HG03342 (cell line): ENCODE results near the gene CD247.
"Not testable (repeated sequence)": the region's sequence is repeated elsewhere in the genome, so short reads cannot be mapped to it uniquely, and the experiment has no call there.

Experiments used
- ATAC-seq: cut with Tn5 transposase; IDR thresholded peaks from one replicate; pipeline ENCODE4 v1.9.1; 2021; ENCODE audit warnings: mild to moderate bottlenecking, moderate library complexity; ENCODE audit not compliant: unreplicated experiment

CD247 gene

DNA sequence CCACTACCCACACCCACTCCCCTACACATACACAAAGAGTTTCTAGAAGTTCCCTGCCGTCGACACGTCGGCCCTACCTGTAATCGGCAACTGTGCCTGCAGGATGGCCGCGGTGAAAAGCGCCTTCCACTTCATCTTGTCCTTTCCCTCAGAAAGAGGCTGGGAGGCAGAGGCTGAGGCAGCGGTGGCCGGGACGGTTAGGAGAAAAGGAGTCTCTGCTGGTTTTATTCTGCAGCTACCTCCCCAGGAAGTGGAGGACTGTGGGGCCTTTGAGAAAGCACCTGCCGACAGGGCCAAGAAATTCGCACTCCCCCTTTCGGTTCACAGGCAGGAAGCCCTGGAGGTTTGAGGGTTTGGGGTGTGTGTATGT is at the start of gene CD247:
TSS of gene CD247 (minus strand) at position 199 of the 370 bp plus-strand sequence. CDS start at position 135, 64 bp downstream.
- no peak for ATAC-seq

DNA sequence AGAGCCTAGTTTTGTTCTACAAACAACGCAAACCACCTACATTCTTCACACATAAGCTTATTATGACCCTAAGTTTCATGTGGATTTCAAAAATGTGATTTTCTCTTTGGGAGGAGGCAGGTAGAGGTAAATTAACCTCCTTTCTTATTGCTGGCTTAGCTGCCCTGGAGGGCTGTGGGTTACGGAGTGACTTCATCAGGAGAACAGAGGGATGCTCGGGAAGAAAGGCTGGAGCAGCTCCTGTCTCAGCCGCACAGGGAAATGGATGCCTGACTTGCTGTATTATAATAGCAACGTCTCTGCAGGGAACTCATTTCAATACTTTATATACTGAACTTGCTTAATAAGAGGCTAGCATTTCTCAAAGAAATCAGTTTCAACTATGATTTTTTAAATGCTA is 49.3 kb upstream of the CD247 start:
- no peak for ATAC-seq

DNA sequence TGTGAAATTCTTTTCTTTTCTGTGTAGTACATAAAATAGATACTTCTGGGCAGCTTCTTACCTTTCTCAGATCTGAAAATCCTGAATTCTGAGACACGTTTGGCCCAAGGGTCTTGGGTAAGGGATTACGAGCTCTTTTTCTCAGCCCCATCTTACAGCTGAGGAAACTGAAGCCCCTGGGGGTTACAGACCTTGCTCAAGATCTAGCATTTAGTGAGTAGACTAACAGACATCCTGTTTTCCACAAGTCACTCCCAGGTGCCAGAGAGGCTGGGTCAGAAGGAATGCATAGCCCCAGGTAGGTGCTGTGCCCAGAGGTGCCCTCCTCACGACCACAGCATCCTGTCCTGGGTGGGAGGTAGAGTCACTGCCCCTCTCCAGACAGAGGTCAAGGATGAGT is 48.4 kb upstream of the CD247 start:
- no peak for ATAC-seq

DNA sequence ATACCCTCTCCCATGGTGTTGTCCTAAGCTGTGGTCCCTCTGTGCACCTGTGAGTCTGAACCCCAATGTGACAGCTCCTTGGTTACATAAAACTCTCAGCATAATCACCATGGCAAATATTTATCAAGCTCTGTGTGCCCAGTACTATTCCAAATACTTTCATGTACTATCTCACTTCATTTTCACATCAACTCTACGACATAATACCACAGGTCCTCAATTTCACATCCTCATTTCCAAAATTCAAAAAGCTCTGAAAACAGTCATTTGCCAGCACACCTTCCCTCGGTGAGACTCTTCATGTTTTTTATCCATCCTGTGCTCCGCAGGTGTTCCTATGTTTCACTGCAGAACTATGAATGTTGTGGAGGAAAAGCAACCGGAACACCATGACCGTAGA is 47.6 kb upstream of the CD247 start:
- no peak for ATAC-seq

DNA sequence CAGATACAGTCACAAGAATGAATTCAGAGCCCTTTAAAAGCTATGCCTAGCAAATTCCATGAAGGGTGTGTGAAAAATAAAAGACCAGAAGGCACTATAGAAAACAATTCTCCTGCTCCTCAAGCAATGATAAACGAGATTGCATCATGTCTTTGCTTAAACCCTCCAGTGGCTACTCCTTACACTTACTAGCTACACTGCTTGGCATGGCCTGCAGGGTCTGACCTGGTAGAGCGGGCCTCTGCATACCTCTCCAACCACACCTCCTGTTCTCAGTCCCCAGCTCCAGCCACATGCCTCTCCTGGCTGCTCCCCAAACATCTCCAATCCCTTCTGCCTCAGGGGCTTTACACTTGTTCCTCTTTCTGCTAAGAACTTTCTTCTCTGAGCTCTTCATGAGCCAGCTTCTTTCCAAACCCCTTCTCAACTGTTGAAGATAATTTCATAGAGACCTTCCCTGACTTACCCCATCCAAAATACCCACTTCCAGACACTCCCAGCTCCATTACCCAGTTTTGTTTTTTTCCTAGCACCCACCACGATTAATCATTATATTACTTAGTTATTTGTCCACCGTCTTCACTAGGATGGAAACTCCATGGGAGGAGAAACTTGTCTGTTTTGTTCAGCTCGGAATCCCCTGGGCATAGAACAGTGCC is 46.4 kb upstream of the CD247 start:
- no peak for ATAC-seq

DNA sequence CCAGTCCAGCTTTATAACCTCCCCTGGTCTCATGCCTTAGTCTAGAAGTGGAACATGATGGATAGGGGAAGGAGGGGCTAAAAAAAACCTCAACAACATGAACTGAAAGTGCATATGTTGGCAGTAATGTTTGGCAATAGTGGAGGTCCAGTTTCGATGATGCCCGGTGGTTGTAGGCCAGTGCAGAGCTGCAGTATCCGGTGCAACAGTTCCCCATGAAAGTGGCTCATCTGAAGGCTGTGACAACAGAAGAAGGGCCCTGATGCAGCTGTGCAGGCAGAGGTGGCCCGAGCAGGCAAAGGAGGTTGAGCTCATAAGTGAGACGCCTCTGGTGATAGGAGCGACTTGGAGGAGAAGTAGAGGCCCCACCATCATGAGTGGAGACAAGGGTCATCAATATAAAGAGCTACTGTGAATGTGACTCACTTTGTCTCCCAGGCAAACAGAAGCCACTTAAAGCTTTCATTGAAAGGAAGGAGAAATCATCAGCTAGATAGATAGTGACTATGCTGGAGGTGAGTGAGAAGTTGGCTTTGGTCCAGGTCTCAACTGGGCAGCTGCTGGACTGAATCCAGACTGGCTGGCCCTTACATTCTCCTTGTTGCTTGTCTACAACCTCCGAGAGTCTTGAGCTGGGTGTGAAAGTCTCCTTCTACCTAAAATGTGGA is 45.4 kb upstream of the CD247 start:
- ATAC-seq = no peak

DNA sequence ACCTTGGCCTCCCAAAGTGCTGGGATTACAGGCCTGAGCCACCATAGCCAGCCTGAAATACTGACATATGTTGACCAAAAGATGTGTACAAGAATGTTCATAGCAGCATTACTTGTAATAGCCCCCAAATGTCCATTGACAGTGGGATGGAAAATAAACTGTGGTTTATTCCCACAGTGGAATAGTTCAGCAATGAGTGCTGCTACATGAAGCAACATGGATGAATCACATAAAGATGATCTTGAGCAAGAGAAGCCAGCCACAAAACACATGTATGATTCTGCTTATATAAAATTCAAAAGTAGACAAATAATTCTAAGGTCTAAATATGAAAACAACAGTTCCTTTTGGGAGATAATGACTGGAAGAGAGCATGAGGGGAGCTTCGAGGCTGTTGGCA is 44.4 kb upstream of the CD247 start:
- ATAC-seq = no peak

DNA sequence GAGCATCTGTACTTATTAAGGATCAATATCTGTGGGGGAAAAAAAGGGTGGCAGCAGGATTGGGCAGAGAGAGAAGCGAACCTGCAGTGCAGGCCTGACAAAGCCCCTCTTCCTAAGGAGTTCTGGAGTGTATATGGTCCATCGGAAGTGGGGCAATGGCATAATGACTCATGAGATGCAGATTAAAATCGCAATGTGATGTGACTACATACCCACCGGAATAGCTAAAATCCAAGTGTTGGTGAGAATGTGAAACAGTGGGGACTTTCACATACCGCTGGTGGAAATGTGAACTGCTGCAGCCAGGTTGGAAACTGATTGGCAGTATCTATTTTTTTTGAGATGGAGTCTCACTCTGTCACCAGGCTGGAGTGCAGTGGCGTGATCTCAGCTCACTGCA is 43.4 kb upstream of the CD247 start:
- no peak for ATAC-seq

DNA sequence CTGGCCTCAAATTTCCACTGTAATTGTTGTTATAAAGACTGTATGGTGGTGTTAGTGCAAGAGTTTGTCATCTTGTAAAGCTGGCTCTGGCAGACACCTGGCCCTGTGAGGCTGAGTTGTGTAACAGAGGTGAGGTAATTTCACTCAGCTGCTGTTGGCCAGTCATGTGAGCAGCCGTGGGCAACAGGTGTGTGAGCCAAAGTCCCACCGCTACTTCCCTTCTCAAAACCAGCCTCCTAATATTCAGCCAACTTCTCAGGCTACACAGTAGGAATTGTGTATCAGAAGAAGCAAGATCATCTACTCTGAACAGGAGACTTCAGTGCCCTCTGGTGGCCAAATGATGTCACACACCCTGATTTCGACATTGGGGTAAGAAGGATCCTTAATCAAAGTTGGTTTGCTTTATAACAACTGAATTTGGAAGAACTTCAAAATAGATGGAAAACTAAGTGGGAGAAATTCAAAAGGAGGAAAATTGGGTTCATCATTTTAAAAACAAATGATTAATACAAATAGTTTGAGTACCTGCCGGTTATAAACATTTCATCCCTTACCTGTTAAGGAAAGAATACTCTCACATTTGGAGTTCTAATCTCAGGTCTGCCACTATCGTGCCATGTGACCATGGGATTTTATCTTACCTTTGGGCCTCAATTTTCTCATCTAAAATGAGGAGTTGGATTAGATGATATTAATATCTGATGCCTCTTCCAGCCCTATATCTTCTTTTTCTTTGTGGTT is 37.8 kb upstream of the CD247 start:
- no peak for ATAC-seq

DNA sequence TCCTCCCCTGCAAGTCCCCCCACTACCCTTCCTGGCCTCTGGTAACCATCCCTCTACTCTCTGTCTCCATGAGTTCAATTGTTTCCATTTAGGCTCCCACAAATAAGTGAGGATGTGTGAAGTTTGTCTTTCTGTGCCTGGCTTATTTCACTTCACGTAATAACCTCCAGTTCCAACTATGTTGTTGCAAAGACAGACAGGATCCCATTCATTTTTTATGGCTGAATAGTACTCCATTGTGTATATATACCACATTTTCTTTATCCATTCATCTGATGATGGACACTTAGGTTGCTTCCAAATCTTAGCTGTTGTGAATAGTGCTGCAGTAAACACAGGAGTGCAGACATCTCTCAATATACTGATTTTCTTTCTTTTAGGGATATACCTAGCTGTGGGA is 36.7 kb upstream of the CD247 start:
- not testable (repeated sequence) for ATAC-seq

DNA sequence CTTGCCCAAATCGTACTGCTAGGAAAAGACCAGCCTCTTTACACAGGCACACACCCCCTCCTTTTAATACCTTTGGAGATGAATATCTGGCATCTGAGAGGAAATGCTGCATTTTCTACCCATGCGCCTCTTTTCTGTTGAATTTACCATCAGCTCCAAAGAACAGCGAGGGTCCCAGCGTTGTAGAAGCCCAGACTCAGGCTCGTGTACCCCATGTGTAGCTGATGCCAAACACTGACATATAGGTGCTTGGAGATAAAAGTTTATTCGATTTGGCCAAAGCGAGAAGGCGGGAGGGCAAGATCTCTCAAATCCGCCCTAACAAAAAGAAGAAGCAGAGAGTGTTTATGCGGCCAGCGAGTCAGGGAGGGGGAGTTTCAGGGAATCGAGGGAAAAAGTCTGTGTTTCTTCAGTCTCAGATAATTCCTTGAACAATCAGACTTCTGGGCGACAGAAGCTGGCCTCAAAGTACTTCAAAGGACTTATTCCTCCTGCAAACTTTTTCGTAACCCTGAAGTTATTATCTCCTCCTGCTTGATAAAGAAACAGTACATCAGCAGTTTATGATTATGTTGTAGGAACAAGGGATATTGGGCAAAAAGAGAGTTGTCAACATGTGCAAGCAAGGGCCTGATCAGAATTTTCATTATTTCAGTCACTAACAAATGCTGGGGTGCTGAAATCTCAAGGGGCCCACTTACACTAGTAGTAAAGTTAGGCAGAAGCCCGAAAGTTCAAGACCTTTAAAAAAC is 35.9 kb upstream of the CD247 start:
- ATAC-seq = peak; percentile 6

DNA sequence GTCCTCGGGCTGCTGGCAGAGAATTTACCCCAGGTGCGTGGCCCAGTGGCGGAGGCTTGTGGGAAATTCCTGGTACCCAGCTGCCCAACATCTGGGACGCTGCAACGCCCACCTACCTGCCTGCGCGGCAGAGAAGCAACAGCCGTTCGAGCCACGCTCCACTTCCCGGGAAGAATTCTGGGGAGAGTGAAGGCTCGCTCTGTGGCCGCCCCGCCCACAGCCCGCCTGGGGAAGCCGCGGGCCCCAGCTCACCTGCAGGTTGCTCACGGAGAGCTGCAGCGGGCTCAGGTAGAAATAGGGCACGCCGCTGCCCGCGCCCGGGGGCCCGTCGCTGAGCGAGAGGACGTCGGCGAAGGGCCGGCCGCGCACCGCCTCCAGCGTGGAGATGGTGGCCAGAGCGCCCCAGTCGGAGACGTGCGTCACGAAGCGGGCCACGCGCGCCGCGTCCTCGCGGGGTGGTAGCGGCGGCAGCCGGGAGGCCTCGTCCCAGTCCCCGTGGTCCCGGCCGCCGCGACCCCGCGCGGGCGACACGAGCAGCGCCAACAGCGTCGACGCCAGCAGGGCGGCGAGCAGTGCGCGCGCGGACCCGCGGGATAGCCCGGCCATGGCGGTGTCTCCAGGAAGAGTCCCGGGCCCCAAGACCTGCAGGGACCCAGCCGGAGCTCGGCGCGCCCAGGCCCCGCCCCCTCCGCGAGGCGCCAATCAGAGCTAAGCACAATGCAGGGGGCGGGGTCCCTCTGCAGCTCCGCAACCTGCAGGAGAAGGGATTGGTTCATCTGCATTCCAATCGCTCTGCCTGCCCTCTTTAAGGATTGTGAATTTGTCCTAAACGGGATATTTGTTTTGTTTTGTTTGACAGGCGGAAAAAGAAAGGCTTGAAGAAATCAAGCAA is 35.1 kb upstream of the CD247 start, which contains the start of gene CREG1:
TSS of gene CREG1 (minus strand) at position 627 of the 892 bp plus-strand sequence.
- peak; percentile 98 for ATAC-seq

DNA sequence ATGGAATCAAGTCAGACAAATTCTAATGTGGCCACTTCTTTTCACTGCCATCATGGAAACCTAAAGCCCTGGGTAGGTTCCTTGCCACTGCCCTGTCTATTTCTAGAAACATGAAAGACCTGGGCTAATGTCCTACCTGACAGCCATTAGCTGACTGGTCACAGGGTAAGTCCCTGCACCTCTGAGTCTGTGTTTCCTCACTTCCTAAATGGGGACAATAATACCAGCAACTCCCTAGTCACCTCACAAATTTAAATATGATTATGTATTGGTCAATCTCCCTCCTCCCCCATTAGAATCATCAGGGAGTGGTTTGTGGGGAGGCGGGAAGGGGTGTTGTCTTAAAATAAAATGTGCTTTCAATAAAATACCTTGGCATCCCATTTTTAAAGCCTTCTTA is 33.0 kb upstream of the CD247 start:
- no peak for ATAC-seq

DNA sequence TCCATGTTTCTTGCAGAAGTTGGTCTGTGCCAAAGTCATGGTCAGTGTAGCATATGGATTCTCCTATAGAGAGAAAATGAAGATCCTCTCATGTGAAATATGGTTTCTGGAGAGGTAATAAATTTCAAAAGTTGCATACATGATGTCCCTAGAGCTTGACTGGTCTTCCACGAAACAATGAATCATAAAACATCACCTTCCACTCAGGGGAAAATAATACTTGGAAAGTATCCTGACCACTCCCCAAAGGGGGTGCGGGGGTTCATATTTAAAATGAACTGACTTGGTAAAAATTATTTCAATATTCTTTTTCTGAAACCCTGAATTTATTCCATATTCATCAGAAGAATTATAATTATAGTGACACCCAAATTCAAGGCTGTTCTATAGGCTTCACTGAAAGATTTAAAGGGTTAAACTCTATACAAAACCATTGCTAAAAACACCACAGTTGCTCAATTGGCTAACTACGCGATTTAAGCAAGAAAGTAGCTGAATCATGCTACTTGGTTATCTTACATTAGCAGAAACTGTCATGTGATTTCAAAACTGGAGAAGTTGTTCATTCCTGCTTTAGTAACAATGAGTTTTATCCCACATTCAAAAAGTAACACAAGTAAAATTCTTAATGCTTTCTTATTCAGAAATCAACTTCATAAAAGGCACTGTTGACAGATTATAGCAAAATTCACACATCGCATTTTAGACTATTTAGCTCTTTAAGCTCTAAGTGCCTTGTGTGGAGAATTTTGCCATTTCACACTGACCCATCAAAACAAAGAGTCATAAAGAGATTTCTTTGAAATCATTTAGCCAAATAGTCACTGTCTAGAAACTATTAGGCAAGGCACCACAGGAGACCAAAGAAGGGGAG is 30.0 kb upstream of the CD247 start:
- no peak for ATAC-seq

DNA sequence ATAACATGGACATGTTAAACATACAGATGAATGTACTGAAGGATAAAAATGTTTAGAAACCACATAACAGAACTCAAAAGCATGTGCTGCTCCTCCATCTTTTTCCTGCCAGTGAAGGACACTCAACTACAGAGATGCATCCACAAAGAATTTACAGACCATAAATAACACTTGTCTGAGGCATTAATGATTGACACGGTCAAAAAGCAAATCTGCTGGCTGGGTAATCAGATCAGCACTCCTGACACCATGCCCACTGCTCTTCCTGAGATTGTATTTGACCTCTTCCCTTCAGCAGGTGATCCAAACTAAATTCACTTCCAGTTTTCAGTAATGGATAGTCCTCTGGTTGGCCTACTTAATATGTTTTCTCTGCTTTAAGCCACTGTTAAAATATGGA is 28.6 kb upstream of the CD247 start:
- ATAC-seq = no peak

DNA sequence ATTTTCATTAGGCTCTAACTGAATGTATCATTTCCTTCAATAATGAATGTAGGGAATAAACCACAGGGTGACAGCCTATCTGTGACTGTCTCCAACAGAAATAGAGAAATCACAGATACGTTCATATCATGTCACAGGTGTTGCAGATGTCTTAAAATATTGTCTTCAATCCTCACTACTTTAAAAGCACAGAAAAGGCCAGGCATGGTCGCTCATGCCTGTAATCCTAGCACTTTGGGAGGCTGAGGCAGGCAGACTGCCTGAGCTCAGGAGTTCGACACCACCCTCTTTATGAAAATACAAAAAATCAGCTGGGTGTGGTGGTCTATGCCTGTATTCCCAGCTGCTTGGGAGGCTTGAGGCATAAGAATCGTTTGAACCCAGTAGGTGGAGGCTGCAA is 27.0 kb upstream of the CD247 start:
- ATAC-seq = no peak

DNA sequence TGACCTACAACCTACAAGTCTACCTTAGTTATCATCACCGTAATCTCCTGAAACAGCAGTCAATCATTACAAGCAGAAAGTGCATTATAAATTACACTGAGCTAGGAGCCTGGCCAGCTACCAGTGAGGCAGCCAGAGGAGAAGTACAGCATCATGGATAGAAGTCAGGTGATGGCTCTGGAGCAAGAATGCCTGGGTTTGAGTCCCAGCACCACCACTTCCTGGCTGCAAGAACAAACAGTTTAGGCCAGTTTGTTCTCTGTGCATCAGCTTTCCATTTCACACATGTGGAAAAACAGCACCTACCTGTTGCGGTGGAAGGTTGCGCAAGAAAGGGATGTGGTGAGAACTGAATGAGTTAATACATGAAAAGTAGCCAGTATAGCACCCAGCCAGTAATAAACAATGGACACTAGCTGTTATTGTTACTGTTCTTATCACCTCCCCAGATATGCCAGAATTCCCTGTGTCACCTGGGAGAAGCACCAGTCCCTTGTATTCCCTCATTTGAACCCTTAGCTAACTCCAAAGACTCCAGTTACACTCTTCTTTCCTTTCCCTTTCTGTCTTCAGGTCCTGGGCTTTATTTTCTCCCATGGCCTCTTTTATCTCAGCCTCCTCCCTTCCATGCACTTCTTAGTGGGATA is 26.2 kb upstream of the CD247 start:
- ATAC-seq = no peak

DNA sequence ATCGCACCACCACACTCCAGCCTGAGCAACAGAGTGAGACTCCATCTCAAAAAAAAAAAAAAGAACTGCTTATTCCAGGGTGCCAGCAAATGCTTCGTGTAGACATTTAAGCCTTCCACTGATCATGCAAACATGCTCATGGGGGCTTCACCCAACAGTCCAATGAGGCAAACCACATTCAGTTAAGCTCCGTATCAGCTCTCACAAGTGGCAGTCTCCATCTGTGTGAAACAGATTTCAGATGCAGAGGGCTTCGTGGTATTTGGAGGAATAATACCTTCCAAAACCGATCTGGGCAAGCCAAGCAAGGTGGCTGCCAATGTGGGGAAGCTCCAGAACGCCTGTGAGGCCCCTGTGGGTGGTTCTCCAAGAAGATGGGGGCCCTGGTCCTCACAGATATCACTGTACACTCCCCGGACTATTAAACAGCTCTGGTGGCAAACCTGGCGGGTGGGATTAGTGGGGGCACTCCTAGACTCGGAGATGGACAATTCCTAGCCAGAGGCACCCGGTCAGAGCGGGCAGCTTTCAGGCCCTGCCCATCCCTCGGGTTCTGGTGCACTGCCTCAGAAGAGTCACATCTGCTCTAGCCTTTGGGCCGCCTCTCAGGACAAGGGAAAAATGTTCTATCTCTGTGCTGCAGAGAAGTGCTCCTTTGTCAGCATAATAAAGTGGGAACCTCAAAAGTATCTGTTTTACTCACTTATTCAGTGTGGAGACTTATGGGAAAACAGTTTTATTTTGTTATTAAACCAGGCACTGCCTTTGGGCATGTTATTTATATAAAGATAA is 25.1 kb upstream of the CD247 start:
- ATAC-seq = no peak
